ENCODE results near the gene KRT31.
"Not testable (repeated sequence)": the region's sequence is repeated elsewhere in the genome, so short reads cannot be mapped to it uniquely, and the experiment has no call there.

KRT31 gene

DNA sequence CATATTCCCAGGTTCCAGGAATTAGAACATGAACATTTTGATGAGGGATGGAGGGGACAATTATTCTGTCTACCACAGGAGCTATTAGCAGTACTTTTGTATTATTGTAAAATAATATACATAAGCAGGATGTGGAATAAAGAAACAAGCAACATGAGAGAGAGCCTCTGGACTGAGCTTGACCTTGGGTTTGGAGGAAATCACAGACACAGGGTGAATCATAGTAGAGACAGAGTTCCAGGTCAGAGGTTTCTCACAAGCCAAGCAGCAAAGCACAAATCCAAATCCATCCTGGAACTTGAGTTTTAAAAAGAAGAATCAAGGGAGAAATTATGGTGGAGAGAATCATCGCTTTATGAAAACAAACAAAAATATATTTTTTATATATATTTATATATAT is 5.1 kb downstream of the KRT31 start:
- TF ChIP-seq, protein P1, sequence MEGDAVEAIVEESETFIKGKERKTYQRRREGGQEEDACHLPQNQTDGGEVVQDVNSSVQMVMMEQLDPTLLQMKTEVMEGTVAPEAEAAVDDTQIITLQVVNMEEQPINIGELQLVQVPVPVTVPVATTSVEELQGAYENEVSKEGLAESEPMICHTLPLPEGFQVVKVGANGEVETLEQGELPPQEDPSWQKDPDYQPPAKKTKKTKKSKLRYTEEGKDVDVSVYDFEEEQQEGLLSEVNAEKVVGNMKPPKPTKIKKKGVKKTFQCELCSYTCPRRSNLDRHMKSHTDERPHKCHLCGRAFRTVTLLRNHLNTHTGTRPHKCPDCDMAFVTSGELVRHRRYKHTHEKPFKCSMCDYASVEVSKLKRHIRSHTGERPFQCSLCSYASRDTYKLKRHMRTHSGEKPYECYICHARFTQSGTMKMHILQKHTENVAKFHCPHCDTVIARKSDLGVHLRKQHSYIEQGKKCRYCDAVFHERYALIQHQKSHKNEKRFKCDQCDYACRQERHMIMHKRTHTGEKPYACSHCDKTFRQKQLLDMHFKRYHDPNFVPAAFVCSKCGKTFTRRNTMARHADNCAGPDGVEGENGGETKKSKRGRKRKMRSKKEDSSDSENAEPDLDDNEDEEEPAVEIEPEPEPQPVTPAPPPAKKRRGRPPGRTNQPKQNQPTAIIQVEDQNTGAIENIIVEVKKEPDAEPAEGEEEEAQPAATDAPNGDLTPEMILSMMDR (conservative IDR thresholded peaks at IDR 0.05; ENCODE audit: low read depth, low read length) = no peak
- H3K4me3 ChIP-seq (ENCODE audit: low read length) = no peak overlapping the region
- no peak for DNase-seq (ENCODE audit: low read depth)

DNA sequence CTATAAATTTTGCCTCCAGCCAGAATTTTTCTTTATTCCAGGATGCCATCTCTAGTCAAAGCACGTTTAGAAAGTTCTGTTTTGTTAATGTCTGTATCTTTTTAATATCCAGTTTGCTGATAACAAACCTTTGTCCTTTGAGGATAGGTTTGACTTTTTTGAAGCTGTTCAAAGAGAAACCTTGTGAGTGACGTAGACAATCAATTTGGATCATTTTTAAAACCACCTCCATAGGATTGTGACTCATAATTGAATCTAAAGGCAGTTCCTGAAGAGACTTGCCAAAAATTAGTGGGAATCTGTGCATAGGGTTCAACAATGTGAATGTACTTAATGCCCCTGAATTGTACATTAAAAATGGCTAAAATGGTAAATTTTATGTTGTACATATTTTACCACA is 5.9 kb downstream of the KRT31 start:
- DNase-seq (ENCODE audit: low read depth) = no peak
- TF ChIP-seq, protein P1 (conservative IDR thresholded peaks at IDR 0.05; ENCODE audit: low read depth, low read length) = no peak
- H3K4me3 ChIP-seq (ENCODE audit: low read length) = no peak overlapping the region

DNA sequence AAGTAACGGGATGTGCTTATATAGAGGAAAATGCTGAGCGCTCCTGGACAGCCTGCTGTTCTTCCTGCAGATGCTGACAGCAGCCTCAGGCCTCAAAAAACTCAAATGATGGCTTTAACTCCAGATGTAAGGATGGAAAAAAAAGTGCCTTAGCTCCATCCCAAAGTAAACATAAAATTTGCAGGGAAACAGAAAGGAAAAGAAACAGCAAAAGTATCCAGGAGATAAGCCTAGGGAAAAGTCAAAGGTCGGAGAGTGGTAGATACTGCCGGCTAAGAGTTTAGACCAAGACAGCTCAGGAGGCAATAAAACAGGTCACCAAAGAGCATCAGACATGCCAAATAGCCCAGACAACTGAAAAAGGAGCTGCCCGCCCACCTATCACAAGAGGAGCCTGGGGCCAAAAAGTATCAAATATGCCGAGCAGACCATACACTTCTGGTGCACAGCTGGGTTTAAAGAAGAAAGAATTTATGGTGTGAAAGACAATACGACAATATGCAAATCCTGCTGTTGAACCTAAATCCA is 6.9 kb downstream of the KRT31 start:
- H3K4me3 ChIP-seq (ENCODE audit: low read length) = no peak overlapping the region
- no peak for DNase-seq (ENCODE audit: low read depth)
- TF ChIP-seq, protein P1 (conservative IDR thresholded peaks at IDR 0.05; ENCODE audit: low read depth, low read length) = no peak

DNA sequence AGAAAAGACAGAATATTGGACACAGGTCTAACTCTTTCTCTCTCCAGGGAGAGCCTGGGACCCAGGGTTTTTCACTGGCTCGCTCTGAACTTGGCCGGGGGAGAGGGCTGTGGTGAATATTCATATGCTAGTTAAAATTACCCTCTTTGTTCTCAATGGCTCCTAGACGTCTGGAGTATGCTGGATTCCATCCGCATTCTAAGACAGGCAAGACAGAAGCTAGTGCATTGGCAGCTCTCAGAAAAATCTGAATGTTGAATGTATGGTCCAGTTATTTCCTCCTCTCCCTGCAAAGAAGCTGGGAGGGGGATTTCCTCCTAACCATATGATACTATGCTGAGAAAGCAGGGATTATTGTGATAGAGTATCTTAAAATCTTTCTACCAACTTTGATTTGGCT is 9.7 kb downstream of the KRT31 start:
- H3K4me3 ChIP-seq (ENCODE audit: low read length) = no peak overlapping the region
- no peak for DNase-seq (ENCODE audit: low read depth)
- TF ChIP-seq, protein P1 (conservative IDR thresholded peaks at IDR 0.05; ENCODE audit: low read depth, low read length) = no peak

DNA sequence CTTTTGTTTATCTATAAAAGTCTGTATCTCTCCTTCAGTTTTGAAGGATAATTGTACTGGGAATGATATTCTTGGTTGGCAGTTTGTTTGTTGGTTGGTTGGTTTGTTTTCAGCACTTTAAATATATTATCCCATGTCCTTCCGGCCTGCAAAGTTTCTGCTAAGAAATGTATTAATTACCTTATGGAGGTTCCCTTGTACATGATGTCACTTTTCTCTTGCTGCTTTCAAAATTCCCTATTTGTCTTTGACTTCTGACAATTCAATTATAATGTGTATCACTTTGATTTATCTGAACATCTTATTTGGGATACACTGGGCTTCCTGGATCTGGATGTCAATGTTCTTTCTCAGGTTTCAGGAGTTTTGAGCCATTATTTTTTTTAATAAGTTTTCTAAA is 11.2 kb downstream of the KRT31 start:
- no peak for DNase-seq (ENCODE audit: low read depth)
- H3K4me3 ChIP-seq (ENCODE audit: low read length) = no peak overlapping the region
- TF ChIP-seq, protein P1 (conservative IDR thresholded peaks at IDR 0.05; ENCODE audit: low read depth, low read length) = no peak

GRCh38 chr17:41383690-41384089 is 13.7 kb downstream of the KRT31 start:
- no peak for DNase-seq (ENCODE audit: low read depth)
- TF ChIP-seq, protein P1 (conservative IDR thresholded peaks at IDR 0.05; ENCODE audit: low read depth, low read length) = no peak
- H3K4me3 ChIP-seq (ENCODE audit: low read length) = no peak overlapping the region

GRCh38 chr17:41382394-41382793 is 15.0 kb downstream of the KRT31 start:
- DNase-seq (ENCODE audit: low read depth) = no peak
- TF ChIP-seq, protein P1 (conservative IDR thresholded peaks at IDR 0.05; ENCODE audit: low read depth, low read length) = no peak
- no peak overlapping the region for H3K4me3 ChIP-seq (ENCODE audit: low read length)

GRCh38 chr17:41381943-41382342 is 15.5 kb downstream of the KRT31 start, which contains the start of gene KRT34:
TSS of gene KRT34 (minus strand) at chr17:41382306. CDS start at chr17:41382246, 60 bp downstream.
- not testable (repeated sequence) for DNase-seq (ENCODE audit: low read depth); H3K4me3 ChIP-seq (ENCODE audit: low read length)

- H3K4me3 ChIP-seq (ENCODE audit: low read length) = not testable (repeated sequence)
- peak; percentile 27 for DNase-seq (ENCODE audit: low read depth)
Observed at GRCh38 chr17:41380091-41380490, 17.3 kb downstream of the KRT31 start.

All from retinal pigment epithelial cell (primary cell).